ENCODE data around the gene AARS2.

AARS2 gene

DNA sequence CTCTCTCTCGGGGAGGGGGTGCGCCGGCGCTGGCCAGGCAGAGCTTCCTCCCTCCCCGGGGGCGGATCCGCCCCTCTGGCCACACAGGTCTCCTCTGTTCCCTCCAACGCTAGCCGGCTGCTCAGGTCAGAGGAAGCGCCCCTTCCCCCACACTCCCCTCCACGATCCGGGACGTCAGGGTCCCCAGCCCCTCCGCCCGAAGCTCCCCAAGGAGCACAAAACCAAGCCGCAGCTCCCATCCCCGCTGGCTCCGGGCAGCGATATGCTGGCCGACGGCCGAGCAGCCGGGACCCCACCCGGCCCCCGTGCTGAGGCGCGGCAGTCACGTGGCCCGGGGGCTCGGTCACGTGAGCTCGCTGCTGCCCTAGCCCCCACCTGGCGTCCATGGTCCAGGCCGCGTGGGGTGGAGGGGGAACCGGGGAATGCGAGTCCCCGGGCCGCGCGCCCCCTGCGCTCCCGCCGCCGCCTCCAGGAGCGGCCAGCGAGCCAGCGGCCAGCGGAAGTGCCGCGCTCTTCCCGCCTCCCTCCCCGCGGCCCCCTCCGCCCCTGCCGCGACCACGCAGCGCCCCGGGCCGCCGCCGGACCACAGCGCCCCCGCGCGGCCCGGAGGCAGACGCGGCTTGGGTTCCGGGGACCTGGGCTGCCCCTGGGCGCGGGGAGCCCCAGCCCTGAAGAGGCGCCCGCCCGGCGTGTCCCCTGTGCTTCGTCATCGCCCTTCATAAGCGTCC lies 56.0 kb downstream of the AARS2 start, which contains the start of gene SLC35B2:
TSS of gene SLC35B2 (minus strand) at position 504 of the 728 bp plus-strand sequence. CDS start at position 386, 118 bp downstream.
- Mint-ChIP-seq H3K9me3 (no peaks in the 10 kb centered on the region), H3K4me1 (peaks cover 86% of the 10 kb centered on the region), H3K27ac (peak within 1 kb of the TSS; percentile 83 to 97), H3K27me3 (no peaks in the 10 kb centered on the region), H3K4me3 (peak within 1 kb of the TSS; percentile 90 to 94)
- peak; percentile 77 to 82 for DNase-seq
- peak; percentile 84 for ATAC-seq

GRCh38 chr6:44256775-44257024 lies 56.4 kb downstream of the AARS2 start:
- DNase-seq (no peak), ATAC-seq (peak; percentile 41)
- Mint-ChIP-seq H3K9me3 (no peaks in the 10 kb centered on the region), H3K4me3 (peak overlapping the region; percentile 90 to 94), H3K27me3 (no peaks in the 10 kb centered on the region), H3K4me1 (peaks cover 85% of the 10 kb centered on the region), H3K27ac (peak overlapping the region; percentile 83 to 97)

DNA sequence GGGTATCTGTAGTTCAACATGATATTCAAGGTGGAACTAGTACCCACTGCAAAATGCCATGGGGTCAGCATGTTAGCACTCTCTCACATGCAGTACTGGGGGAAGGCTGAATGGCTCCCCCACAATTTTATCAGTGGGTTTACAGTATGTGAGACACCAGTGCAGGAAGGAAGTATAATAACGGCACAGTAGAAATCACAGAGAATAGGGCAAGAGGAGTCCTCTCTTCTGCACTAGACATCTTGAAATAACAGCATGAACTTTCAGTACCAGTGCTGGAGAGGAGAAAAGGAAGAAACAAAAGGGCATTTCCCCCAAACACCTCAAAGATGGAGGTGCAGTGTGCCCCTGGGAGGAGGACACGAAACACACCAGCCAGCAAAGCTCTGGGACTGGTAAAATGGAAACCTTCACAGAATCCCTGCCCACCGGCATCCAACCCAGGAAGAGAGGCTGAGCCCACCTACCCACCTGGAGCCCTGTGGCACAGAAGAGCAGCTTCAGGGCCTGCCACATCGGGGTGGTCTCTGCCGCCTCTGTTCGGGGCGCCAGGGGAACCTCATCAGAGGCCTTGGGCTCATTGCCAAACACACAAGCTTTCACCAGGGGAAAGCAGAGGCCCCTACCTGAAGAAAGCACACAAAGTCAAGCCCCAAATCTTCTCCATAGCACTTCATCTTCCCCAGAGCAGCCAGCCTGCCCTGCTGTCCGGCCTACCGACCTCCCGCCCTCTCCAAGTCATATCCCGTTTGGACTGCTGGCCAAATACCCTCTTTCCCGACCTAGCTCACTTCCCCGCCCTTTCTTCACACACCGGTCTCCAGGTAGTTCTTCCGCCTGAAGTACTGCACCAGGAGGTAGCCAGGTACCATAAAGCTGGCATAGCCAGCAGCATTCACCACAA lies 57.0 kb downstream of the AARS2 start:
- H3K27ac Mint-ChIP-seq: peak overlapping the region; percentile 83 to 97
- ATAC-seq (peak; percentile 16), DNase-seq (peak in 1 of 2 donors; percentile 26)
- no peaks in the 10 kb centered on the region for H3K9me3 Mint-ChIP-seq
- H3K4me1 Mint-ChIP-seq: peaks cover 85% of the 10 kb centered on the region
- H3K4me3 Mint-ChIP-seq: peak overlapping the region; percentile 90 to 94
- no peaks in the 10 kb centered on the region for H3K27me3 Mint-ChIP-seq

DNA sequence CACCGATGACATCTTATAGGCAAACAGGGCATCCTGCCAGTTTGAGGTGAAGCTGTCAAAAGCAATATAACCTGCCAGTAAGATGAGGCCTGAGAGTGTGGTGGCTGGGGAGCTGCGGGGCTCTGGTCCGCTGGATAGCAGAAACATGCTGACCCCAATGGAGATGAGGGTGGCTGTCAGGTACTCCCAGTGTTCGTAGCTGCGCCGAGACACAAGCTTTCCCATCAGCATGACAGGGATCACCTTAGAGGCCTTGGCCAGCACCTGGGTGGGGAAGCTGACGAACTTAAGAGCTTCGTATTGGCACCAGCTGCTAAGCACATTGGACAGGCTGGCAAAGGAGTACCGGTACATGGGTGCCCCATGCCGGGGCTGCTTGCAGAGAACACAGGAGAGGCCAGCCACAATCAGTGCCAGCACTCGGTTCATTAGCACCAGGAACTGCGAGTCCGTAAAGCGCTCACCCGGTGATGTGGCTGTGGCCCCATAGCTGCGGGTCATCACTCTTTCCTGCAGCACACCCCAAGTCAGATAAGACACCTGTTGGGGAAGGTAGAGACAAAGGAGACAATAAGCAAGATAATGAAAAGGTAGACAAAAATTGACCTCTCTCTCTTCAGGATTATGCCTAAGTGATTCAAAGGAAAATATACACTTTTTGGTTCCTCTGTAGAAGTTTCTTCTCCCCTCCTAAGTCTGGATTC lies 57.9 kb downstream of the AARS2 start:
- H3K27ac Mint-ChIP-seq: peak overlapping the region; percentile 79 to 97
- ATAC-seq (no peak), DNase-seq (peak; percentile 28 to 43)
- H3K4me1 Mint-ChIP-seq: peaks cover 85% of the 10 kb centered on the region
- no peaks in the 10 kb centered on the region for H3K9me3 Mint-ChIP-seq
- no peaks in the 10 kb centered on the region for H3K27me3 Mint-ChIP-seq
- H3K4me3 Mint-ChIP-seq: peak overlapping the region; percentile 90 to 94

DNA sequence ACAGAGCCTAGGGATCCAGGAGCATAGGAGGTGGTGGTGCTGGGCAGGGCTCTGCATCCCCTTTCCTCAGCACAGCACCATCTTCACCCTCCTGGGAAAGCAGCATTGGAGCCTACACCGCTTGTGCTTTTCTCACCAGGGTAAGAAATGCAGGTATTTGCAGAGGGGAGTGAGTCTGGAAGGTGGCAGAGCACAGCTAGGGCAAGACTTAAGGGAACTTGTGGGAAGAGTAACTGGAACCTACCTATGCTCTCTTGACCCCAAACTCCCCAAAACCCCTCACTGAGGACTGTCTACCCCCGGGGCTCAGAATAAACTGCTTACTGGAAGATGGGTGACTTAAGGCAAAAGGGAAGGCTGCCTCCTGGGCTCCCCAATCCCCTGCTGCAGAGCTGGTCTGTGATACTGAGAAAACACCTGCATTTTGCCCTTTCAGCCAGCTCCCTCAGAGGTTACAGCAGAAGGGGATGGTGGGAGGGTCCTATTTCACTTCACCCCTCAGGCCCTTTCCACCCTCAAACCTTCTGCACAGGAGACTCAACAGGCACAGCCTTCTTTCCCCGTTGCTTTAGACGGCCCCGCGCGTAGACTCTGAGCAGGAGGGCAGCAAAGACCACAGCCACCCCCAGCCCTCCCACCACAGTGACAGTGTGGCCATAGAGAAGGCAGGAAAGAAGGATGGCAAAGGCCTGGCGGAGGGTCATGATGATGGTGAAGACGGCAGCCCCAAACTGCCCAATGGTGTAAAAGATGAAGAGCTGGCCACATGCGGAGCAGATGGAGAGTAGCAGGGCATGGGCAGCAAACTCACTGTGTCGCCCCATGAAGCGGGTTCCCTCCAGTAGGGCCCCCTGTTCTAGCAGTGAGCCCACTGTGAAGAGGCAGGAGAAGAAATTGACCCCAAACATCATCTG lies 58.7 kb downstream of the AARS2 start:
- no peak for ATAC-seq
- Mint-ChIP-seq H3K27me3 (no peaks in the 10 kb centered on the region), H3K27ac (peak overlapping the region; percentile 29 to 97), H3K4me3 (peak overlapping the region; percentile 31 to 90), H3K4me1 (peaks cover 89% of the 10 kb centered on the region), H3K9me3 (no peaks in the 10 kb centered on the region)
- DNase-seq: no peak

GRCh38 chr6:44253307-44254101 lies 59.6 kb downstream of the AARS2 start:
- Mint-ChIP-seq H3K4me1 (peaks cover 92% of the 10 kb centered on the region), H3K27me3 (no peaks in the 10 kb centered on the region), H3K27ac (peak overlapping the region in 1 of 2 donors; percentile 97), H3K4me3 (no peak overlapping the region), H3K9me3 (no peaks in the 10 kb centered on the region)
- DNase-seq: peak; percentile 57 to 64
- ATAC-seq: no peak

- H3K27ac Mint-ChIP-seq: peak overlapping the region; percentile 54 to 100
- no peaks in the 10 kb centered on the region for H3K27me3 Mint-ChIP-seq
These were observed 61.3 kb downstream of the AARS2 start for GRCh38 chr6:44251576-44252524.

GRCh38 chr6:44250718-44251123 lies 62.4 kb downstream of the AARS2 start:
- ATAC-seq: no peak
- Mint-ChIP-seq H3K9me3 (no peaks in the 10 kb centered on the region), H3K4me3 (peak overlapping the region; percentile 17 to 99), H3K4me1 (peaks cover 92% of the 10 kb centered on the region), H3K27ac (peak overlapping the region in 1 of 2 donors; percentile 100), H3K27me3 (no peaks in the 10 kb centered on the region)
- no peak for DNase-seq

More at GRCh38 chr6:44251576-44252524, 61.3 kb downstream of the AARS2 start:
- DNase-seq (no peak), ATAC-seq (no peak)
- H3K4me1 Mint-ChIP-seq: peaks cover 98% of the 10 kb centered on the region
- no peaks in the 10 kb centered on the region for H3K9me3 Mint-ChIP-seq
- peak overlapping the region; percentile 13 to 40 for H3K4me3 Mint-ChIP-seq

- ATAC-seq: no peak
- peaks cover 92% of the 10 kb centered on the region for H3K4me1 Mint-ChIP-seq
- H3K4me3 Mint-ChIP-seq: peak overlapping the region; percentile 99
- peak overlapping the region; percentile 16 to 100 for H3K27ac Mint-ChIP-seq
- DNase-seq: no peak
- no peaks in the 10 kb centered on the region for H3K9me3 Mint-ChIP-seq
- no peaks in the 10 kb centered on the region for H3K27me3 Mint-ChIP-seq
These were observed 63.0 kb downstream of the AARS2 start for GRCh38 chr6:44250067-44250717.
